GM19025 (cell line): ENCODE measurements around the gene NUDT14.

ENCODE experiments used
- ATAC-seq: cut with Tn5 transposase; IDR thresholded peaks from one replicate; pipeline ENCODE4 v1.9.1; 2021; ENCODE audit warnings: mild to moderate bottlenecking, low read depth, moderate library complexity; ENCODE audit not compliant: unreplicated experiment

The NUDT14 gene

DNA sequence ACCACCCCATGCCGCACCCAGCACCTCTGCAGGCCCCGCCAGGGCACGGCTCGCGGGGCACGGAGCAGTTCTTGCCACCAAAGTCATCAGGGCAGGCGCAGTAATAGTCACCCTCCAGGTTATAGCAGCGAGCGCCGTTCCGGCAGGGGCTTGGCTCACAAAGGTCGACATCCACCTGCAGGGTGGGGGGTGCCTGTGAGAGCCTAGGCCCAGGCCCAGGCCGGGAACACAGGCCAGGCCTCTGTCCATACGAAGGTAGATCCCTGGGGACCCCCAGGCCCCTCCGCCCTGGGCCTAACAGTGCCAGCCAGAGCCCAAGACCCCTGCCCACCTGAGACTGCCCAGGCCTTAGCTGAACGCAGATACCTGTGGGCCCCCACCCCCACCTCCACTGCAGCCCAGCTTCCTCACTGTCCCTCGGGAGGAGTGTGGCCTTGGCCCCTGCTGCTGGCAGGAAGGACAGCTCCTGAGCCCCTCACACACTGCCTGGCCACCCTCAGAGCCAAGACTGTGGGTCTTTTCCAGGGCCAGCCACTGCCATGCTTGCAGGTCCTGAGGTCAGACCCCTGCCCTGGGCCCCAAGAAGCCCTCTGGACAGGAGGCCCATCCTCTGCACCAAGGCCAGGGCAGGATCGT, 31.8 kb downstream of the NUDT14 start:
- ATAC-seq, result no peak

GRCh38 chr14:105148604-105149145, 32.4 kb downstream of the NUDT14 start:
- ATAC-seq, result no peak

- ATAC-seq, result no peak
These were observed 33.2 kb downstream of the NUDT14 start for GRCh38 chr14:105147671-105148603.

GRCh38 chr14:105146976-105147635, 34.0 kb downstream of the NUDT14 start:
- no peak for ATAC-seq

DNA sequence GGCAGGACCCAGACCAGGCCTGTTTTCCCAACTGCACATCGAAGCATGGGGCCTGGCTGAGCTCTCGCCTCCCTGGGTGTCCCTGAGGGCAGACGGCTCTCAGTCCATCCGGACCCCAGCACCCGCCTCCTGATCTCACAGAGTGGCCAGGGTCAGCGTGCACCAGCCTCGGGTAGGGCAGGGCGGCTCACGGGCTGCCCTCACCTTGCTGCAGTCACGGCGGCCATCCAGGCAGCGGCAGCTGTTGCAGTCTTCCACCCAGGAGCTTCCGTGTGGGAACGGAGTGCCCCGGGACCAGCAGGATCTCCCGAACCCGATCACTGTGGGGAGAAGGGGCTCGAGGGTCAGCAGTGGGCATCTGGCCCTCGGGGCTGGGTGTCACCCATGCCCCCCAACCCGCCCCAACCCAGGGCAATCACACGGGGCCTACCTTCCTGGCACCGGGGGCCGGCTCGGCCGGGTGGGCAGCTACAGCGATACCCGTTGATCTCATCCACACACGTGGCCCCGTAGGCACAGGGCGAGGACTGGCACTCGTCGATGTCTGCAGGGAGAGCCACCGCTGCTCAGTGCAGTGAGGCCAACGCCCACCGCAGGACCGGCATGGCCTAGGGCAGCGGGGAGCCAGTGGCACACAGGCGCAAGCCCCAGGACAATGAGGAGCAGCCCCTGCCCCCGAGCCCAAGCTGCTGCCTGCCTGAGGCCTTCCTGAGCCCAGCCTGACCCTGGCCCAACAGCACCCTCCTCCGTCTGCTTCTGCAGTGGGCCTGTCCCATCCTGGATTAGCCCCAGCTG, 34.7 kb downstream of the NUDT14 start:
- ATAC-seq, result no peak

GRCh38 chr14:105145381-105146180, 35.5 kb downstream of the NUDT14 start:
- ATAC-seq, result no peak

- ATAC-seq, result no peak
These were observed 36.3 kb downstream of the NUDT14 start for GRCh38 chr14:105144666-105145380.

- ATAC-seq, result no peak
These were observed 37.0 kb downstream of the NUDT14 start for GRCh38 chr14:105144026-105144665.

GRCh38 chr14:105143451-105144025, 37.6 kb downstream of the NUDT14 start:
- no peak for ATAC-seq

- ATAC-seq, result no peak
These were observed 38.3 kb downstream of the NUDT14 start for GRCh38 chr14:105142651-105143450.

- no peak for ATAC-seq
These were observed 39.4 kb downstream of the NUDT14 start for GRCh38 chr14:105141486-105142281.

- no peak for ATAC-seq
These were observed 40.1 kb downstream of the NUDT14 start for GRCh38 chr14:105141026-105141425.

GRCh38 chr14:105140581-105140980, 40.5 kb downstream of the NUDT14 start:
- no peak for ATAC-seq

- no peak for ATAC-seq
These were observed 41.3 kb downstream of the NUDT14 start for GRCh38 chr14:105139831-105140239.

DNA sequence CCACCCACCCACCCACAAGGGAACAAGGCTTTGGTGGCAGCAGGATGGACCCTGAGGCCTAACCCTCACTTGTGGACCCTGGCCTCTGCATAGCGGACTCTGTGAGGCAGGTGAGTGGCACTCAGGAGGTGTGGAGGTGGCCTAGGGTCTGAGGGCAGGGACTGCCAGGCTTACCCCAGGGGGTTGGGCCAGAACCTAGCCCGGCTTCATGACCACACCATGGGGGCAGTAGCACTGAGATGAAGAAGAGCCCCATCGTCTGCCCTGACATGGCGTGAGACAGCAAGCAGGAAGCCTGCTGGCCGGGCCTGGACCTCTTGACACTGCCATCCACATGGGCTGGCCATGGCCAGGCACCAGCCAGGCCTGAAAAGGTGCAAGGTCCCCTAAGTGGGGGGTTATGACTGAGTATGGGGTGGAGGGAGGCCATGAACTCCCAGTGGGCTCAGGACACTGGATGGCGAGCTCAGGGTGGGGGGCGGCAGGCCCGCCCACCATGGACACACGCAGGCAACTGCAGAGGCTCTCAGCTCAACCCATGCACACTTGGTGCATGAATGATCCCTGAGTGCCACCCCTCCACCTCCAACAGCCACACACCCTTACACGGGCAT, 41.8 kb downstream of the NUDT14 start:
- no peak for ATAC-seq

DNA sequence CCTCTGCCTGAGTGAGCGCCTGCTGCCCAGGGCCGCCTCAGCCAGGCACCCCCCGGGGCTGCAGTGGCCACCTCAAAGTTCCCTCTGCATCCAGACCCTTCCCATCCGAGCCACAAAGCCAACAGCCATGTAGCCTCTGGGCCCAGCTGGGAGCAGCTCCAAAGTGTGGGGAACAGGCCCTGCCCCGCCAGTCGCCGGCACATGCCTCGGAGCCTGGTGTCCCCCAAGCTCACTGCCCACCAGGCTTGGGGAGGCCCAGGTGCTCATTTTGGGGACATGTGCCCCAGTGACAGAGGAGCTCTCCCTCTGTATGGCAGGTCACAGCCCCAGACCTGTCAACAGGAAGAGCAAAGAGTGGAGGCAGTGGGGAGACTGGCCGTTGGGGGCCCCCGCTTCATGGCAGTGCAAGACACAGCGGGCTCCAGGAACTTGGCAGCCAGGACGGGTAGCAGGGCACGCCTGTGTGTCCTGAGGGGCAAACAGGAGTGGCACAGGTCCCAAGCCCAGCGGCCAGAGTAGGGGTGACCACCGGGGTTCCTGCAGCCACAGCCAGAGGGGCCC, 42.5 kb downstream of the NUDT14 start:
- no peak for ATAC-seq
